Effector CD4-positive, alpha-beta T cell (primary cell): Measurements from ENCODE around the gene GALNT5.
"Not testable (repeated sequence)": the region's sequence is repeated elsewhere in the genome, so short reads cannot be mapped to it uniquely, and the experiment has no call there.

ENCODE experiments used
- DNase-seq: peaks from one replicate; pipeline ENCODE4 v3.0.0-alpha.2; 2020

The GALNT5 gene

GRCh38 chr2:157252529-157252928, 5.0 kb upstream of the GALNT5 start:
- no peak for DNase-seq

DNA sequence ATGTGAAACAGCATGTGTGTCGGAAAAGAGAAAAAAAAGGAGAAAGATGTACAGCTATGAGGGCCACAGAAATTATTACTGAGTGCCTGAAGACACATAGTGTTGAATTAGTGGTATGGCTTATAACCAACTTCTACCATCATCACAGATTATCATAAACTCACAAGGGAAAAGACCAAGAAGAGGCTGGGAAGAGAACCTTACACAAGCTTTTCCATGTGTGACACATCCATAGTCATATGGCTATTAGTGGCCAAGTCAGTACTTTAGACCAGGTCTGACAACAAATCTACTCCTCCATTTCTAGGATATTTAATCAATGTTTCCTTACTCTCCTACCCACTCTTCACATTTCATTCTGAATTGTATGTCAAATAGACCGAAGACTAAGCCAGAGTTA, 3.5 kb upstream of the GALNT5 start:
- no peak for DNase-seq

- no peak for DNase-seq
Observed at GRCh38 chr2:157255746-157256145, 1.8 kb upstream of the GALNT5 start.

DNA sequence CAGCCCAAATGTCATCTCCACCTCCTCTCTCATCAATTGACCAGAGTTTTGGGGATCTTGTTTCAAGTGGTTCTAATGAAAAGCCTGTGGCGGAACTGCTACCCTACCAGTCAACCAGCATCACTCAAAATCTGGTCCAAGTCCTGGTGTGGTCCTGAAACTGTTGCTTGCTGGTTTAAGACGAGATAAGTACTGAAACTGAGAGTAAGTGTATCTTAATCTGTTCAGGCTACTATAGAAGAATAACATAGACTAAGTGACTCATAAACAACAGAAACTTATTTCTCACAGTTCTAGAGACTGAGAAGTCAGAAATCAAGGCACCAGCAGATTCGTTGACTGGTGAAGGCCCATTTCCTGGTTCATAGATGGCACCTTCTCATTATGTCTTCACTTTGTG, 879 bp upstream of the GALNT5 start:
- DNase-seq, result no peak

DNA sequence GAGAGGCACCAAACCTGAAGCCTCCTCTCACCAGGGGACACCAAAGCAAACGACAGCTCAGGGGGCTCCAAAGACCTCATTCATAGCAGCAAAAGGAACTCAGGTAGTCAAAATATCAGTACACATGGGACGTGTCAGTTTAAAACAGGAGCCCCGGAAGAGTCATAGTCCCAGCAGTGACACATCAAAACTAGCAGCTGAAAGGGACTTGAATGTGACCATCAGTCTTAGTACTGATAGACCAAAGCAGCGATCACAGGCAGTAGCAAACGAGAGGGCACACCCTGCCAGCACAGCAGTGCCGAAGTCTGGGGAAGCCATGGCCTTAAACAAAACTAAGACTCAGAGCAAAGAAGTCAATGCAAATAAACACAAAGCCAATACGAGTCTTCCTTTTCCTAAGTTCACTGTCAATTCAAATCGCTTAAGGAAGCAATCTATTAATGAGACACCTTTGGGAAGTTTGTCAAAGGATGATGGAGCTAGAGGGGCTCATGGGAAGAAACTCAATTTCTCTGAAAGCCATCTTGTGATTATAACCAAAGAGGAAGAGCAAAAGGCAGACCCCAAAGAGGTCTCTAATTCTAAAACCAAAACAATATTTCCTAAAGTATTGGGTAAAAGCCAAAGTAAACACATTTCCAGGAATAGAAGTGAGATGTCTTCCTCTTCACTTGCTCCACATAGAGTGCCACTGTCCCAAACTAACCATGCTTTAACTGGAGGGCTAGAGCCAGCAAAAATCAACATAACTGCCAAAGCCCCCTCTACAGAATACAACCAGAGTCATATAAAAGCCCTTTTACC, 1.2 kb downstream of the GALNT5 start:
- DNase-seq, result no peak

GRCh38 chr2:157259386-157259785, 1.9 kb downstream of the GALNT5 start:
- no peak for DNase-seq

DNA sequence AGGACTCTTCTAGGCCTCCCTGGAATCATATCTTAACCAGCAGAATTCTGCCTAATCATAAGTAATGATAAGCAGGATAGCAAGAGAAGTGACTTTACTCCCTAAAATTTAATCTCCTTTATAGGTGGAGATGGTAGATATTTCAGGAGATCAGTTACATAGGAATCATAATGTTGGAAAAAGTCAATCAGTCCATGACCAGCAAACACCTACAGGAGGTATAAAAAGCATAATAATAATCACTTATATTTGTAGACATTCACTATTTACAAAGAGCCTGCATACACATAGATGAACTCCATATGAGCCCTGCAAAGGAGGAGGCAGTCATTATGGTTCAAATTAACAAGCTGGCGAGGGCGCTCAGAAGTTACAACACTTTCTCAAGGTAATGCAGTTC, 2.5 kb downstream of the GALNT5 start:
- no peak for DNase-seq

GRCh38 chr2:157260533-157261198, 3.2 kb downstream of the GALNT5 start:
- DNase-seq, result no peak

DNA sequence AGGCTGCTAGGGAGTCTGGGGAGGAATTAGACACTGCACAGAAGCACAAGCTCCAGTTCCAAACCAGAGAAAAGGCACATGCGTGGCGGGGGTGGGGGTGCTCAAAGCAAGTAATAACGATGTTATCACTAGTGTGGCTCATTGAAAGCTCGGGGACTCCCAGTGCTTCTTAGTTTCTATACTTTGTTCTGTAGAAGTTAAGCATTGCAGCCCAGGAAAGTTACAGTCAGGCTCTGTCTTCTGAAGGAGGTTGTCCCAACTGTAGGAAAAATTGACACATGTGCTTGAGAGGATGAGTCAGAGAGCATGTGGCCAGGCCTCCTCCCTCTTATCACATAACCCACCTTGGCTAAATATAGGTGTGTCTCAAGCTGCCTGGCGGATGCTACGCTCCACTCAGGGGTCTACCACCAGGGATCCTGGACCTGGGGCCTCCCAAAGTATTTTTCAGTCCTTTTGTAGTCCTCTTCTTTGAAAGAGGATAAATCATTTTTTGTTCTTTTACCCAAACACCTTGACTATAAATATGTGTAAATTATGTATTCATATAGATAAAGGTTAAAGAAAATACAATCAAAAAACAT, 3.8 kb downstream of the GALNT5 start:
- DNase-seq, result no peak

GRCh38 chr2:157262248-157262647, 4.7 kb downstream of the GALNT5 start:
- DNase-seq, result no peak

- DNase-seq, result no peak
Observed at GRCh38 chr2:157264099-157264498, 6.6 kb downstream of the GALNT5 start.

DNA sequence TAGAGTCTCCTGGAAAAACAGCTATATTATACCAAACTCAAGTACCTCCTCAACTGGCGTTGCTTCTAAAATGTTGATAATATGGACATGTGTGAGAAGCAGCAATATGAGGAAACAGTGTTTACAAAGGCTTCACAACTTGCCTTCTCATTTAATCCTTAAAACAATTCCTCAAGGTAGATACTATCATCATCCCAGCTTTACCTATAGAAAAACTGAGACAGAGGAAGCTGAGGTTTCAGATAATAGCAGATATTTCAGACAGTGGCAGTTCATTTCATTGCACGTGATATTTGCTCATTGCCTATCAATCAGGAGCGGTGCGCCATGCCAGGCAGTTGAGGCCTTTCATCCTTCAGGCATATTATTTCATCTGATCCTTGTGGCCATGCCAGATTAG, 8.3 kb downstream of the GALNT5 start:
- DNase-seq, result no peak

GRCh38 chr2:157267476-157267875, 10.0 kb downstream of the GALNT5 start:
- no peak for DNase-seq

DNA sequence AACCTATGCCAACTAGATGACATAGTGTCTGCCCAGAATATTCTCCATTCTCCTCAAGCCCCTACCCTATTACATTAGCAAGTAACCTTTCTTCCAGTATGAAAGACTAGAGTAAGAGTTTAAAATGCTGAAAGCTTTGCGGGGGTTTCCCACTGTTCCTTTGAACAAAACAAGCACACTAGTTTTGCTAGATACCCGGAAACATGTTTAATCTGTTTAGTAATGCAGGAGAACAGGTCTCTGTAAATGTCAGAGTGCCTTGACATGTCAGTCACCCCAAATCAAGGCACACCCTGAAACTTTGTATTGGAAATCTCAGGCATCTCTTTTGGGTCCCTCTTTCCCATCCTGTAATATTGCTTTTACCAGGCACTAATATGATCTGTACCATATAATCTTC, 11.6 kb downstream of the GALNT5 start:
- DNase-seq, result no peak

- DNase-seq, result no peak
Observed at GRCh38 chr2:157269922-157270321, 12.4 kb downstream of the GALNT5 start.

GRCh38 chr2:157271590-157272203, 14.2 kb downstream of the GALNT5 start:
- DNase-seq, result no peak

- DNase-seq, result not testable (repeated sequence)
Observed at GRCh38 chr2:157279311-157279710, 21.8 kb downstream of the GALNT5 start.

DNA sequence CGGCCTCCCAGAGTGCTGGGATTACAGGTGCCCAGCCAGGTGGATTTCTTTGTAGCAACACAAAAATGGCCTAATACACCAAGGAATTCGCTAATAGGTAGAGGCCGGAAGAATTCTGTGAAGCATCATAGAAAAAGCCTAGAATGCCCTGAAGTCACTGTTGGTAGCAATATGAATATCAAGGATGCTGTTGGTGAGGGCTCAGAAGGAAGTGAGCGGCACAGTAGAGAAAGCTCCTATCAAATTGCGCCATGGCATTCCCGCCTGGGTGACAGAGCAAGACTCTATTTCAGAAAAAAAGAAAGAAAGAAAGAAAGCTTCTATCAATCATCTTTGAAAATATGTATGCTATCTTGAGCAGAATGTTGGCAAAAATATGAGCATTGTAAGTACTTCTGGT, 23.8 kb downstream of the GALNT5 start:
- no peak for DNase-seq

DNA sequence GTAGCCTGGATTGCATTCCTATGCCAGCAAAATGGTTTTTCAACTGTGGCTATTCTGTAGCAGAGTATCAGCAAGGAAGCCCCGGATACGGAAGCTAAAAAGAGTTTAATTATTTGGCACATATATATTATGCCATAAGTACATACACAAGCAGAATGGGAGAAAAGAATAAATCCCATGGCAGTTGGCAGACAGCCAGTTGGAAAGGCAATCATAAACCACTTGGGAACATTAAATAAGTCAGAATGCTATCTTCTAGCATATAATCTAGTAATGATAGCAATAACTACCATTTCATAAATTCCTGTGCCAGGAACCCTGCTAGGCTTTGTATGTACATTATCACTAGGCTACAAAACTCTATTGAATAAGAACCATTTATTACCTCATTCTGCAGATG, 26.0 kb downstream of the GALNT5 start:
- DNase-seq, result no peak

DNA sequence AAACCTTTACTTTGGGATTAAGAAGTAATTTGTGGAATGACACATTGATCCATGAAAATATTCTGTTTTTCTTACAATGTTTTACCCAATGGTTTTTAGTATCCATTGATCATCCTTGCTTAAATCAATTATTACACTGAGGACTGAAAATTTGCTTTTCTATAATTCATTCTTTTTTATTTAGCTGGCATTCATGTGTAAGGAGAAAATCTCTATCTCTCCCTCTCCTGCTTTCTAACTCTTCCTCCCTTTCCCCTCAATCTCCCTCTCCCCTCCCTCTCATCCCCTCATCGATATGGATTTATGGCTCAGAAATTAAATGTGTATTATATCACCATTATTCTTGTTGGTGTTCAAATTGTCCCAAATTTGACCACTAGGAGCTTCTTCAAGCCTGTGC, 29.7 kb downstream of the GALNT5 start:
- DNase-seq, result no peak

DNA sequence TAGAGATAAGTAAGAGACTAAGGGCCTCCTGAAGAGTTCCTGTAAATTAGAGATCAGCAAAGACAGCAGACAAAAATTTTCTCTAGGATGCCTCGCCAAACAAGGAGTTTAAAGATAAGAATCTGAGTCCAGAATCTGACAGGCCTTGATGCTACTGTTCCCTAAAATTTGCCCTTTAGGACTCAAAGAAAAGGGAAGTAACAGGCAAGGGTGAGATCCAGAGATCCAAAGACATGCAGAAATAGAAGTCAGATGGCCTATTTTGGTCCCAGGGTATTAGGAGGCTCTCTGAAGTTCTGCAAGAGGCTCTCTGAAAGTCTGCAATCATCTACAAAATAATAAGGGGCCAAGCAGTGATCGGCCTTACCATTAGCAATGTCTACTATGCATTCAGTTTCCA, 33.0 kb downstream of the GALNT5 start:
- no peak for DNase-seq

DNA sequence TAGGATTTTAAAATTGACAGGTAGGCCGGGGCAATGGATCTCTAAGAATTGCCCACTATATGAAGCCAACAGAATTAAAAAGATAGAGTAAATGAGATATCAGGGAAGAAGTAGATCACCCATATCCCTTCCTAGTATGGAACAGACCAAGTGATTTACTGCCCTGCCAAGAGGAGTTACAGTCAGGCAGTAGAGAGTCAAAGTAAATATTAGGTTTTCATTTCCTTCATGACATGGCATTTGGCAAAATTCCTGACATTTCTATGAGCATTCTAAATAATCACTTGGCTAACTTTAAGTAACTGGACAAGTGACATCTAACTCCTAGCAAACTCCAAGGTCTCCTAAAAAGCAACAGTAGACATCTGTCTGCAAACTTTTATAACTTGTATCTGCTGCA, 33.5 kb downstream of the GALNT5 start:
- DNase-seq, result no peak

DNA sequence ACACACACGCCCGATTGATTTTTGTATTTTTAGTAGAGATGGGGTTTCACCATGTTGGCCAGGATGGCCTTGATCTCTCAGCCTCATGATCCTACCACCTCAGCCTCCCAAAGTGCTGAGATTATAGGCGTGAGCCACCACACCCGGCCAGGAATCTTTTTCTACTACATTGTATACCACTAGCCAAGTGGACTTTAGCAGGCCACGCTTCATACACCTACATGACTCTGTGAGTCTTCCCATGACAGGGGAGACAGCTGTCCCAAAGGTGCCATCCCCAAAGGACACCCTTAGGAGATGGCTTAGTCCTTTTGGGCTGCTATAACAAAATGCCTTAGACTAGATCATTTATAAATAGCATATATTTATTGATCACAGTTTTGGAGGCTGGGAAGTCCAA, 35.3 kb downstream of the GALNT5 start:
- DNase-seq, result no peak

DNA sequence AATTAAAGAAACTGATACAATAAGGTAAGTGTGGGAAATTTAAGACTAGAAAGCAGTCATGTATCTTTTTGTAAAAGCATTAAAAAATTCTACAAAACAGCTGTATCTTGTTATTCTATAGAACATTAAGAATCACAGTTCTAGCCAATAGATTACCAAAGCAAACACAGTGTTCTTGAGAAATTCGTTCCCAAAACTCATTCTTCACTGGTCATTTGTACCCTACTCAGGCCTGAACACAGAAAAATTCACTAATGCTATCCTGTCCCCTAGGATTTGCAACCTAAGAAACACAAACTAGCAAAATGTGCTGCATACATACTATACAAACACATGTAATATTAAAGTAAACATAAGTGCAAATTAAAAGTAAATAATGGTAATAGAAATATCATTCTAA, 39.0 kb downstream of the GALNT5 start:
- no peak for DNase-seq
